DOHH2 (cell line): ENCODE results near the gene OR10V1.
A peak's percentile ranks its signal among the peaks of the same experiment; 100 is the strongest.
"Not testable (repeated sequence)": the region's sequence is repeated elsewhere in the genome, so short reads cannot be mapped to it uniquely, and the experiment has no call there.

Experiments used
- H3F3A ChIP-seq: fragments of 200-600 bp; sonication (generic), shearing (Covaris generic); 2 replicates; pipeline ENCODE4 v1.6.0; 2016; ENCODE audit warnings: antibody characterized with exemption, mild to moderate bottlenecking; ENCODE audit not compliant: control insufficient read depth, insufficient read depth
- H3K27ac ChIP-seq: fragments of 200-600 bp; sonication (generic); 2 replicates; pipeline ENCODE4 v1.5.1; 2014; ENCODE audit warnings: low read depth, mild to moderate bottlenecking, low read length, moderate library complexity
- H3K27me3 ChIP-seq: fragments of 200-600 bp; sonication (generic); 2 replicates; pipeline ENCODE4 v1.6.1; 2014; ENCODE audit warnings: mild to moderate bottlenecking, low read length, mixed read lengths; ENCODE audit not compliant: control insufficient read depth
- H3K36me3 ChIP-seq: fragments of 200-600 bp; sonication (generic); 2 replicates; pipeline ENCODE4 v1.6.1; 2014; ENCODE audit warnings: mild to moderate bottlenecking, low read length, moderate library complexity, mixed read lengths; ENCODE audit not compliant: control insufficient read depth
- H3K4me1 ChIP-seq: fragments of 200-600 bp; sonication (generic); 2 replicates; pipeline ENCODE4 v1.6.1; 2014; ENCODE audit warnings: mild to moderate bottlenecking, low read length, mixed read lengths; ENCODE audit not compliant: control insufficient read depth
- H3K4me2 ChIP-seq: fragments of 200-600 bp; sonication (generic); 2 replicates; pipeline ENCODE4 v1.6.0; 2014; ENCODE audit warnings: mild to moderate bottlenecking, low read length, moderate library complexity
- H3K4me3 ChIP-seq: fragments of 200-600 bp; sonication (generic); 2 replicates; pipeline ENCODE4 v1.5.1; 2014; ENCODE audit warnings: mild to moderate bottlenecking, low read length, mixed read lengths
- H3K79me2 ChIP-seq: fragments of 200-600 bp; sonication (generic); 2 replicates; pipeline ENCODE4 v1.6.1; 2014; ENCODE audit warnings: mild to moderate bottlenecking, low read length, mixed read lengths; ENCODE audit not compliant: control insufficient read depth
- H3K9me2 ChIP-seq: fragments of 200-600 bp; sonication (generic); replicated peaks from 2 replicates; pipeline ENCODE4 v1.6.1; 2014; ENCODE audit warnings: mild to moderate bottlenecking, low read length, mixed read lengths; ENCODE audit not compliant: control insufficient read depth
- H3K9me3 ChIP-seq: fragments of 200-600 bp; sonication (generic); 2 replicates; pipeline ENCODE4 v1.6.1; 2014; ENCODE audit warnings: antibody characterized with exemption, low read length, mixed read lengths; ENCODE audit not compliant: control insufficient read depth, insufficient read depth
- H4K20me1 ChIP-seq: fragments of 200-600 bp; sonication (generic); 2 replicates; pipeline ENCODE4 v1.6.0; 2014; ENCODE audit warnings: low read depth, mild to moderate bottlenecking, antibody characterized with exemption, low read length, moderate library complexity; ENCODE audit not compliant: control insufficient read depth, insufficient read depth
- EZH2phosphoT487 ChIP-seq: fragments of 200-600 bp; sonication (generic); IDR thresholded peaks from 2 replicates; pipeline ENCODE4 v1.6.1; 2017; ENCODE audit warnings: borderline replicate concordance, mild to moderate bottlenecking, antibody characterized with exemption, low read length, moderate library complexity, mixed read lengths
- TF ChIP-seq, protein P1 (sequence below): fragments of 200-600 bp; sonication (generic); IDR thresholded peaks from one replicate; pipeline ENCODE4 v1.5.1; 2014; ENCODE audit warnings: antibody characterized with exemption, mild to moderate bottlenecking, low read depth, low read length; ENCODE audit not compliant: poor library complexity, severe bottlenecking

Gene OR10V1

DNA sequence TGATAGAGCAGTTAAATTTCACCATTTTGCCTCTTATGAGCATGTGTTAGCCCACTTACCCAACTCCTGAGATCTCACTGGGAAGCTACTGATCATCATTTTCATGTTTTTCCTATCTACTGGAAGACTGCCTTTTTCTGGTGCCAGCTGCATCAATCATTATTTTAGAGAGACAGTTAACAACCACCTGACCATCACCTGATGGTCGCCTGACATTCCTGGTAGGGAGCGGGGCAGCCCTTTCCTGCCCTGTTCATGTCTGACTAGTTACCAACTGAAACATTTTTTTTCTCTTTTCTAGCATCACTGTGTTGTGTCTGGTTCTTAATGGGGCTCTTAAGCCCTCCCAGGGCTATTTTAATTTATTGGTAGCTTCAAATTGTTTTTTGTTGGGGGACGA, 24.6 kb downstream of the OR10V1 start:
- TF ChIP-seq, protein P1, sequence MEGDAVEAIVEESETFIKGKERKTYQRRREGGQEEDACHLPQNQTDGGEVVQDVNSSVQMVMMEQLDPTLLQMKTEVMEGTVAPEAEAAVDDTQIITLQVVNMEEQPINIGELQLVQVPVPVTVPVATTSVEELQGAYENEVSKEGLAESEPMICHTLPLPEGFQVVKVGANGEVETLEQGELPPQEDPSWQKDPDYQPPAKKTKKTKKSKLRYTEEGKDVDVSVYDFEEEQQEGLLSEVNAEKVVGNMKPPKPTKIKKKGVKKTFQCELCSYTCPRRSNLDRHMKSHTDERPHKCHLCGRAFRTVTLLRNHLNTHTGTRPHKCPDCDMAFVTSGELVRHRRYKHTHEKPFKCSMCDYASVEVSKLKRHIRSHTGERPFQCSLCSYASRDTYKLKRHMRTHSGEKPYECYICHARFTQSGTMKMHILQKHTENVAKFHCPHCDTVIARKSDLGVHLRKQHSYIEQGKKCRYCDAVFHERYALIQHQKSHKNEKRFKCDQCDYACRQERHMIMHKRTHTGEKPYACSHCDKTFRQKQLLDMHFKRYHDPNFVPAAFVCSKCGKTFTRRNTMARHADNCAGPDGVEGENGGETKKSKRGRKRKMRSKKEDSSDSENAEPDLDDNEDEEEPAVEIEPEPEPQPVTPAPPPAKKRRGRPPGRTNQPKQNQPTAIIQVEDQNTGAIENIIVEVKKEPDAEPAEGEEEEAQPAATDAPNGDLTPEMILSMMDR: no peak
- no peak for TF ChIP-seq EZH2phosphoT487
- H3K9me2 ChIP-seq: no peaks in the 10 kb centered on the region
- H3K27ac ChIP-seq: no peak overlapping the region
- no peaks in the 10 kb centered on the region for H3K36me3 ChIP-seq
- no peaks in the 10 kb centered on the region for H3F3A ChIP-seq
- H3K9me3 ChIP-seq: peaks cover 4% of the 10 kb centered on the region; the same call in 1 of the 2 replicates
- no peaks in the 10 kb centered on the region for H3K4me1 ChIP-seq
- H3K4me3 ChIP-seq: no peak overlapping the region
- H4K20me1 ChIP-seq: no peaks in the 10 kb centered on the region
- no peak overlapping the region for H3K4me2 ChIP-seq
- no peaks in the 10 kb centered on the region for H3K79me2 ChIP-seq
- H3K27me3 ChIP-seq: peaks cover 7% of the 10 kb centered on the region

GRCh38 chr11:59681260-59681725, 32.4 kb downstream of the OR10V1 start:
- not testable (repeated sequence) for H3K9me3 ChIP-seq, H3K4me3 ChIP-seq, H3K4me2 ChIP-seq, H3K9me2 ChIP-seq, H4K20me1 ChIP-seq, H3K27ac ChIP-seq, H3K4me1 ChIP-seq, H3K27me3 ChIP-seq, H3F3A ChIP-seq, H3K36me3 ChIP-seq, H3K79me2 ChIP-seq

- H3K27ac ChIP-seq: no peak overlapping the region
These were observed 33.1 kb downstream of the OR10V1 start for GRCh38 chr11:59680287-59681154.

GRCh38 chr11:59679347-59679746, 34.3 kb downstream of the OR10V1 start:
- no peaks in the 10 kb centered on the region for H3K79me2 ChIP-seq
- TF ChIP-seq, protein P1: no peak
- TF ChIP-seq EZH2phosphoT487: no peak

More at GRCh38 chr11:59680287-59681154, 33.1 kb downstream of the OR10V1 start:
- no peaks in the 10 kb centered on the region for H3K9me2 ChIP-seq
- H3K4me3 ChIP-seq: no peak overlapping the region
- H3K36me3 ChIP-seq: no peaks in the 10 kb centered on the region
- 0 out of 2 replicates have a peak, but pooled peaks cover 4% of the 10 kb centered on the region for H3K9me3 ChIP-seq
- H3K27me3 ChIP-seq: peaks cover 3% of the 10 kb centered on the region; the same call in 1 of the 2 replicates
- TF ChIP-seq, protein P1: peak; percentile 81
- TF ChIP-seq EZH2phosphoT487: no peak
- no peaks in the 10 kb centered on the region for H4K20me1 ChIP-seq
- no peaks in the 10 kb centered on the region for H3K79me2 ChIP-seq
- H3K4me1 ChIP-seq: no peaks in the 10 kb centered on the region
- no peaks in the 10 kb centered on the region for H3F3A ChIP-seq
- H3K4me2 ChIP-seq: no peak overlapping the region

More at GRCh38 chr11:59679347-59679746, 34.3 kb downstream of the OR10V1 start:
- Histone ChIP-seq H3F3A (no peaks in the 10 kb centered on the region), H3K27ac (no peak overlapping the region), H3K4me3 (no peak overlapping the region), H3K4me1 (no peaks in the 10 kb centered on the region), H3K4me2 (no peak overlapping the region), H4K20me1 (no peaks in the 10 kb centered on the region), H3K36me3 (no peaks in the 10 kb centered on the region), H3K9me2 (no peaks in the 10 kb centered on the region), H3K27me3 (no peaks in the 10 kb centered on the region), H3K9me3 (no peaks in the 10 kb centered on the region)
